Measurements from ENCODE around the gene MFRP.

The MFRP gene

GRCh38 chr11:119314726-119315125, 31.8 kb downstream of the MFRP start:
- no peak for DNase-seq (ENCODE audit: low read depth)
- TF ChIP-seq CTCF (conservative IDR thresholded peaks at IDR 0.05; ENCODE audit: low read depth, low read length), result no peak
- H3K4me3 ChIP-seq (ENCODE audit: low read length), result no peak overlapping the region

- H3K4me3 ChIP-seq (ENCODE audit: low read length), result no peak overlapping the region
- no peak for TF ChIP-seq CTCF (conservative IDR thresholded peaks at IDR 0.05; ENCODE audit: low read depth, low read length)
- DNase-seq (ENCODE audit: low read depth), result no peak
Measured at GRCh38 chr11:119310682-119311052, 35.8 kb downstream of the MFRP start.

GRCh38 chr11:119309953-119310681, 36.4 kb downstream of the MFRP start:
- no peak for DNase-seq (ENCODE audit: low read depth)
- TF ChIP-seq CTCF (conservative IDR thresholded peaks at IDR 0.05; ENCODE audit: low read depth, low read length), result no peak
- H3K4me3 ChIP-seq (ENCODE audit: low read length), result no peak overlapping the region

GRCh38 chr11:119309411-119309810, 37.1 kb downstream of the MFRP start:
- no peak overlapping the region for H3K4me3 ChIP-seq (ENCODE audit: low read length)
- no peak for DNase-seq (ENCODE audit: low read depth)
- no peak for TF ChIP-seq CTCF (conservative IDR thresholded peaks at IDR 0.05; ENCODE audit: low read depth, low read length)

GRCh38 chr11:119307974-119308373, 38.5 kb downstream of the MFRP start:
- no peak for TF ChIP-seq CTCF (conservative IDR thresholded peaks at IDR 0.05; ENCODE audit: low read depth, low read length)
- no peak for DNase-seq (ENCODE audit: low read depth)
- H3K4me3 ChIP-seq (ENCODE audit: low read length), result no peak overlapping the region

GRCh38 chr11:119307219-119307618, 39.3 kb downstream of the MFRP start:
- no peak overlapping the region for H3K4me3 ChIP-seq (ENCODE audit: low read length)
- peak; percentile 40 for TF ChIP-seq CTCF (conservative IDR thresholded peaks at IDR 0.05; ENCODE audit: low read depth, low read length)

GRCh38 chr11:119306373-119306890, 40.1 kb downstream of the MFRP start:
- H3K4me3 ChIP-seq (ENCODE audit: low read length), result no peak overlapping the region
- TF ChIP-seq CTCF (conservative IDR thresholded peaks at IDR 0.05; ENCODE audit: low read depth, low read length), result no peak
- no peak for DNase-seq (ENCODE audit: low read depth)

More at GRCh38 chr11:119307219-119307618, 39.3 kb downstream of the MFRP start:
- DNase-seq (ENCODE audit: low read depth), result no peak

Data from retinal pigment epithelial cell (primary cell).